ENCODE results near the gene LRRC10.

The LRRC10 gene, protein sequence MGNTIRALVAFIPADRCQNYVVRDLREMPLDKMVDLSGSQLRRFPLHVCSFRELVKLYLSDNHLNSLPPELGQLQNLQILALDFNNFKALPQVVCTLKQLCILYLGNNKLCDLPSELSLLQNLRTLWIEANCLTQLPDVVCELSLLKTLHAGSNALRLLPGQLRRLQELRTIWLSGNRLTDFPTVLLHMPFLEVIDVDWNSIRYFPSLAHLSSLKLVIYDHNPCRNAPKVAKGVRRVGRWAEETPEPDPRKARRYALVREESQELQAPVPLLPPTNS

GRCh38 chr12:69610729-69611128 lies at the start of gene LRRC10:
TSS of gene LRRC10 (minus strand) at chr12:69610907. CDS start at chr12:69610838, 69 bp downstream.
- DNase-seq (ENCODE audit: low read depth in 4 of 4, low spot score in 1 of 4) = no peak

DNA sequence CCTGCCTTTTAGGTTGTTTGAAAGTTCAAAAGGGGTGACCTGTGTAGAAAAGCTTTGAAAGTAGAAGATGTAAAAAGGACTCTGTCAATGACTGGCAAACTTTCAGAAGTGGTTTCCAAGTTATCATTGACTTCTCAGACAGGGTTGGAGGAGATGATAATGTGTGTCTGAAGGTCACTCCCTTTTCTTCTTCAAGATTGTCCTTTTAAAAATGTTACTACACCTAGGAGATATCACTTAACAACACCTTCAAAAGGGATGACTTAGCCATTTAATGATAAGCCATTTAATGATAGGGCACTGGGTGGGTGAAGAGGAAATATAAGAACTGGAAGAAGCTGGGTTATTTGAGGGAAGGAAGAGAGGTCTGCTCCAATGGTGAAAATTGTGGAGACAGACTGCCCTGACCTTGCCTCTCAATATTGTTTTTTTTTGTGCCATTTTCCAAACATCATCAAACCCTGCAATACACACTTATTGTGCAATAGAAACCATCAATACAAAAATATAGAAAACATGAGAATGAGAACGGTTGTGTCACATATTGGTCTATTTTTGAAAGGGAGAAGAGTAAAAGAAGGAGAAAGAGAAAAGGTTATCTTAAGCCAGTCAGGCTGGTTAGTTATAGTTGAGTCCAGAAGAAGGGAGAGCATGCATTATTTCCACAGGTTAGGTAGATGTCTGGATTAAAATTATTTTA lies 49.6 kb upstream of the LRRC10 start:
- DNase-seq (ENCODE audit: low read depth in 4 of 4, low spot score in 1 of 4) = no peak

- no peak for DNase-seq (ENCODE audit: low read depth in 4 of 4, low spot score in 1 of 4)
Measured at GRCh38 chr12:69658203-69658602, 47.5 kb upstream of the LRRC10 start.

DNA sequence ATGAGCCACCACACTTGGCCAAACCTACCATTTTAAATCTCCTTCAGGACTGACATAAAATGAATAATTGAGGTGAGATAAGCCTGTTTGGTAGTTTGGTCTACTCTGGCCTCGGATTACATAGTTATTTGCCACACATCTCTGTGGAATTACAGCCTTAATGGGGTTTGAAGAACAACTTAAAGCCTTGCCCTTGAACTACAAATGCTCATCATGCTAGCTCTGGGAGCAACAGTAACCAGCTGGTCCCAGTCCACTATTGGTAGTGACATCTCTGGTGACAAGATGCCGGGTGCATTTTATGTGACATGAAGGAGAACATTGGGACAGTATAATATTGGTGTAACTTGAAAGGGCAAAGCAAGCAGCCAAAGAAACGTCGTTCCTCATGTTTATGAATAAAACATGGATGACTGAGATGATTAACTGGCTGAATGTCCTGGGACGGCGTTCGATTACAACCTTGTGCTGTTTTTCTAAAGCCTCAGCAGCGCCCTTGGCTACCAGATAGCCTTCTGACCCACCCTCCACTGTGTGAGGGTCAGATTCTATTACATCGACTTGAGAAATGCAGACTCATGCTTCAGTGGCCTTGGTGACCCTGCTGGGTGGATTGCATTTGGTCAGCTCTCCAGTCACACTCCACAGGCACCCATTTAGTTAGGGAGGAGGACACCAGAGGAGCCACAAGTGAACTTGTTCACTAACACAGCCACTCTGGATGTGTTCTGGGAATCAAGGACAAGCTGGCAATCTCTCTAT lies 46.9 kb upstream of the LRRC10 start:
- DNase-seq (ENCODE audit: low read depth in 4 of 4, low spot score in 1 of 4) = no peak

DNA sequence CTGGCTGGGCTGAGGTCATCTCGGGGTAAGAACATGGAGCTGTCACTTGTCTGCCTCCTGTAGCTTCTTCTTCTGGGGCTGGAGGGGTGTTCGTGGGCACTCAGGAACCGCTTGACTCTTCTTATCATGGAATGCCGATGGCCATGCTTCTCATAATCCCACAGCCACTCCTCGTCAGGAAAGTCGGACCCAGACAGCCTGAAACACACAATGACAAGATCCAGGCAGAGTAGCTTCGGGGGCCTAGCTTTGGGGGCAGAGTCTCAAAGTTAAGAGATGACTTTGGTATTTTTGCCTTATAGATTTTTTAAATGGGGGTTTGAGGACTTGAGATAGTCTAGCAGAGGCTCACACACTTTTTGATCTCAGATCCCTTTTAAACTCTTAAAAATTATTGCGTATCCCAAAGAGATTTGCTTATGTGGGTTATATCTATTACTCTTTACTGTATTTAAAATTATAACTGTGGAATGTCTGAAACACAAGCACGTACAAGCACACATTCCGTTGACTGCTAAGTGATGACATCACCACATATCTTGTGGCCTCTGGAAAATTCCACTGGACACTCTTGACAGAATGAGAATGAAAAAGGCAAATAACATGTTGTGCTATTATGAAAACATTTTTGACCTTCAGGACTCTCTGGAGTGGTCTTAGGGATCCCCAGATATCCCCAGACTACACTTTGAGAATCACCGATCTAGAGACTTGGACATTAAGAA lies 45.1 kb upstream of the LRRC10 start:
- no peak for DNase-seq (ENCODE audit: low read depth in 4 of 4, low spot score in 1 of 4)

GRCh38 chr12:69653703-69654102 lies 43.0 kb upstream of the LRRC10 start:
- no peak for DNase-seq (ENCODE audit: low read depth in 4 of 4, low spot score in 1 of 4)

GRCh38 chr12:69651922-69652321 lies 41.2 kb upstream of the LRRC10 start:
- DNase-seq (ENCODE audit: low read depth in 4 of 4, low spot score in 1 of 4) = no peak

DNA sequence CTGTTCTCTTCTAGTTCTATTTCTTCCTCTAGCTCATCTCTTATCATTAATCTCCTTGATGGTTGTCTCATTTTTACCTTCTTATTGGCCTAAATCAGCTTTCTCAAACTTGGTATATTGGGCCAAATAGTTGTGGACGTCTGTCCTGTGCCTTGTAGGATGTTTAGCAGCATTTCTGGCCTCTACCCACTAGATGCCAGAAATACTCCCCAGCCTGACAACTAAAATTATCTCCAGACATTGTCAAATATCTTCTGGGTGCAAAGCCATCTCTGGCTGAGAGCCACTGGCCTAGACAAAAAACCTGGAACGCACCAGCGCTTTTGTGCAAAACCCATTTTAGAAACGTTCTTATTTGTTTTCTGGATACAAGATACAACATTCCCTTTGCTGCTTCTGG lies 38.8 kb upstream of the LRRC10 start:
- DNase-seq (ENCODE audit: low read depth in 4 of 4, low spot score in 1 of 4) = no peak

DNA sequence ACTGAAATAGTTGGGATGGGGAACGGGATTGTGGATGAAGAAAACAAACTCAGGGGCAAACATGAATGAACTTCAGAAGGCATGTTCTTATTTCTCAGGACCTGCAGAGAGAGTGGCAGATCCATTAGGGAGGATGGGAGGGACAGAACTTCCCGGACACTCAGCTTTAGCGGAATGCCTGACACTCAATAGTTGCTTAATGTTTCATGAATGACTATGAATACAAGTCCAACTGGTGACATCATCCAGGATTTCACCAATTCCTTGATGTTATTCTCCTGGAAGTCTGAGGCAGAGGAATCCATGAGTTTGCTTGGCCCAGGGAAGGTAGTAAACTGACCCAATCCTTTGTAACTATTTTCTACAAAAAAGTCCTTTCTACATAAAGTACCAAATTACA lies 37.8 kb upstream of the LRRC10 start:
- no peak for DNase-seq (ENCODE audit: low read depth in 4 of 4, low spot score in 1 of 4)

GRCh38 chr12:69647178-69647577 lies 36.5 kb upstream of the LRRC10 start:
- no peak for DNase-seq (ENCODE audit: low read depth in 4 of 4, low spot score in 1 of 4)

GRCh38 chr12:69645031-69645430 lies 34.3 kb upstream of the LRRC10 start:
- no peak for DNase-seq (ENCODE audit: low read depth in 4 of 4, low spot score in 1 of 4)

- no peak for DNase-seq (ENCODE audit: low read depth in 4 of 4, low spot score in 1 of 4)
Measured at GRCh38 chr12:69644511-69644910, 33.8 kb upstream of the LRRC10 start.

DNA sequence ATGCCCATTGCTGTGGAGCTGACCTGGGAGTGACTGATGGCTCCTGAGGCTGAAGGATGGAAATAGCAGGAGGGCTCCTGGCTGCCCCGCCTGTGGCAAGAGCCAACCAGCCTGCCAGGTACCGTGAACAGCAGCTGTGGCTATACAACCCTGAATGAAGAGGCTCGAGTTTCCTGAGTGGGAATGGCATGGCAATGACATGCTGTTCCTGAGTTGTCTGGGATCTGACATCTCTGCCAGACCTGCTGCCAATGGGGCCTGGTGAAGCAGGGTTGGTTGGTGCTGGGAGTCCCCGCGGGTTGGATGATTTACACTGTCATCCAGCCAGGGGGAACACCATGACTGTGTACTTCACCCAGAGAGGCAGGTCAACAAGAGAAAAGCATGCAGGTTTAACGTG lies 31.8 kb upstream of the LRRC10 start:
- DNase-seq (ENCODE audit: low read depth in 4 of 4, low spot score in 1 of 4) = no peak

GRCh38 chr12:69641546-69641945 lies 30.8 kb upstream of the LRRC10 start:
- DNase-seq (ENCODE audit: low read depth in 4 of 4, low spot score in 1 of 4) = no peak

- peak; percentile 15 to 51 (median 38) for DNase-seq (ENCODE audit: low read depth in 4 of 4, low spot score in 1 of 4)
Measured at GRCh38 chr12:69639400-69640016, 28.8 kb upstream of the LRRC10 start.

DNA sequence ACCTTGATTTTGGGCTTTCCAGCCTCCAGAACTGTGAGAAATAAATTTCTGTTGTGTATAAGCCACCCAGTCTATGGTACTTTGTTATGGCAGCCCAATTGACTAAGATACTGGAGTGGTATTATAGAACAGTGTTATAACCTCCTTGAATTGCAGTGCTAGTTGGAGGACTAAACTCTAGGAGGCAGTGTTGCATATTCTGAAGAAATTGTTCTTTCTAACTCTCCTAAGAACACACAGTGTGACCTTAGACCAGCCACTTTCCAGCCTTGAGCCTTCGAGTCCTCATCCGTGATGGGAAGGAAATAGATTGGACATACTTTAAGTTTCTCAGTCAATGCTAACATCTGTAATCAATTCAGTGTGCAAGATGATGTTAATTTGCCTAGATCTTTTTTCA lies 22.4 kb upstream of the LRRC10 start:
- DNase-seq (ENCODE audit: low read depth in 4 of 4, low spot score in 1 of 4) = no peak

GRCh38 chr12:69630191-69630590 lies 19.5 kb upstream of the LRRC10 start:
- DNase-seq (ENCODE audit: low read depth in 4 of 4, low spot score in 1 of 4) = no peak

- DNase-seq (ENCODE audit: low read depth in 4 of 4, low spot score in 1 of 4) = no peak
Measured at GRCh38 chr12:69627501-69627900, 16.8 kb upstream of the LRRC10 start.

DNA sequence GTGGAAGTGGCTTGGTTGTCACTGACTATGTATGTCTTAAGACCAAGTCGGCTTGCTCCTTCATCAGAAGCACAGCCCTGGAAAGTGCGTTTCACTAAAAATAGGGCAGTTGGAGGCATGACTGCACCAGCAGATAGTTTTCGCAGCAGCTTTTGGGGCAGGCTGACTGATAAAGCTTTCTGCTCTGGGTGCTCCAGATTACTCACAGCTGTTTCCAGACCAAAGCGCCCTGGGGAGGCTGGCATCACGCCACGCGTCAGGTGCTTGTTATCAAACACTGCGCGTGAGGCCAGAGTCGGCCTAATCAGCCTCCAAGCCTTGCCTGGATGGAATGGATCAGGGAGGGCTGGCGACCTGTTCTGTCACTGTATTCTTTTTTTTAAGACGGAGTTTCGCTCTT lies 13.3 kb upstream of the LRRC10 start:
- DNase-seq (ENCODE audit: low read depth in 4 of 4, low spot score in 1 of 4) = no peak

- no peak for DNase-seq (ENCODE audit: low read depth in 4 of 4, low spot score in 1 of 4)
Measured at GRCh38 chr12:69621551-69621950, 10.8 kb upstream of the LRRC10 start.

DNA sequence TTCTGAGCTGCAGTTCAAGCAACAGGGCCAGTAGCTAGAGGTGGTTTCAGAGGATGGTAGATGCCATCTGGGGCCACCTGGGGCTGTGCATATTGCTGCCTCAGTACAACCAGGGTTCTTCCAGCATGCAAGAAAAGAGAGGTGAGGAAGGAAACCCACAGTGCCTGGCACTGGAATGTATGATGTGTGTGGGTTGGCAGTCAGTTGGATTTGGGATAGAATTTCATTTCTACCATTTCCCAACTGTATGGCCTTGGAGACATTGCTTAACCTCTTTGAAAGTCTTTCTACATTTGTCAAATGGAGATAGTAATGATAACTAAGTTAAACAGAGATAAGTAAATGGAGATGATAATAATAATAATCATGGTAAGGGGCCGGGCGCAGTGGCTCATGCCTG lies 10.2 kb upstream of the LRRC10 start:
- no peak for DNase-seq (ENCODE audit: low read depth in 4 of 4, low spot score in 1 of 4)
